IPS-11a (cell line): ENCODE data around the gene KCNE1.
"Not testable (repeated sequence)": the region's sequence is repeated elsewhere in the genome, so short reads cannot be mapped to it uniquely, and the experiment has no call there.

Experiments used
- H3K4me3 ChIP-seq: one replicate; pipeline ENCODE4 v1.5.1; 2013; ENCODE audit warnings: low read depth, low read length, control low read depth

KCNE1 gene

DNA sequence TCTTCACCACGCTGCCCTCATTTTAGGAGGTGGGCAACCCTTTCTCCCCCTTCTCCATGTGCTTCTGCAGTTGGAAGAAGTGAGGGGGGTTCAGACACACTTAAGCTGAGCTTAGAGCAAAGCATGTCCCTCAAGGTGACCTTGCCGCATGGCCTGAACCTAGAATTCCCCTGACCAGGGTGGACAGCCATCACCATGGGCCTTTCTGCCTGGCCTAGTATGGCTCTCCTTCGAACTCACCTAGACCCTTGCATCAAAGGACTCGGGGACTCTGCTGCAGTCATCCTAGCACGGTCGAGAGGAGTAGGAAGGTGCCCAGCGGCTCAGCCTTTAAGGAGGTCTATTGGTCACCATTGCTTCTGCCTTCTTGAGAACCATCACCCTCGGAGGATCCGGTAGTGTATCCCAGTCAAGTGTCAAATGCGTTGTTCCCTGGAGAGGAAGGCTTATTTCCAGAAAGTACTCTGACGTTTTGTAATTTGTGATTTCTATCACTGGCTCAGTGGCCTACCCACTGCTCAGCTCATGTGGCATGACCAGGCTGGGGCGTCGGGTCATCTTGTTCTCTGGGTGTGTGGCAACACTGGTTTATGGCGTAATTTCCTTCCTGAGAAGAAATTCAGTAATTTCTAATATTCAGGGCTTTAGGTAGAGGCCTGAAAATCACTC lies at the start of gene KCNE1:
Gene KCNE1 (minus strand): TSS at position 424 of the 669 bp plus-strand sequence. CDS start 62,576 bp downstream, outside the sequence.
- no peak within 1 kb of the TSS for H3K4me3 ChIP-seq

DNA sequence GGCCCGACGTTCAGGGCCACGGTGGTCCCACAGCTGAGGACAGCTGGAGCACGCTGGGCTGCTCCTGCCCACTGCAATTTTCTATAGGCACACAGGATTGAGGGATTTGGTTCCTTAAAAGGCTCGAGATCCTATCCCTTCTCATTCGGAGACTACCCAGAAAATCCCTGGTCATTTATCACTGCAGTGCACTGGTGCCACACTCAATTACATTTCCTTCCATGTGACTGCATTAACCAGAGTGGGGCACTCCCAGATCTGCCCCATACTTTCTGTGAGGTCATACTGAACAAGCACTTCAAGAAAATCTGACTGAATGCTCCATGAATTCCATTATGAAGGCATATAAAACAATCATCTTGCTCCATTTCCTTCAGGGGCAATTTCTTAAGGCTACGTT lies 49.8 kb upstream of the KCNE1 start:
- H3K4me3 ChIP-seq, result no peak overlapping the region

DNA sequence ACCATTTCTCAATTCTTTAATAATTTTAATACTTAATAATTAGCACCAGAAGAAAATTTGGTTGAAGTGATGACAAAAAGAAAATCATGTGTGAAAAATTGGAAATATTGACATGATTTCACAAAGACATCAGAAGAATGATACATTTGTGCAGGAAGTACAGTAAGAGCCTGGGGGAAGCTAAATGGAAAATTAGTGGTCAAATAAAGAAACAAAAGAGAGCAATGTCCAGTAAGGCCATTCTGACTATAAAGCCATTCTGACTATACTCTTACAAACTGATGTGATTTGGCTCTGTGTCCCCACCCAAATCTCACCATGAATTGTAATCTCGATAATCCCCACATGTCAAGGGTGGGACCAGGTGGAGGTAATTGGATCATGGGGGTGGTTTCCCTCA lies 48.6 kb upstream of the KCNE1 start:
- no peak overlapping the region for H3K4me3 ChIP-seq

DNA sequence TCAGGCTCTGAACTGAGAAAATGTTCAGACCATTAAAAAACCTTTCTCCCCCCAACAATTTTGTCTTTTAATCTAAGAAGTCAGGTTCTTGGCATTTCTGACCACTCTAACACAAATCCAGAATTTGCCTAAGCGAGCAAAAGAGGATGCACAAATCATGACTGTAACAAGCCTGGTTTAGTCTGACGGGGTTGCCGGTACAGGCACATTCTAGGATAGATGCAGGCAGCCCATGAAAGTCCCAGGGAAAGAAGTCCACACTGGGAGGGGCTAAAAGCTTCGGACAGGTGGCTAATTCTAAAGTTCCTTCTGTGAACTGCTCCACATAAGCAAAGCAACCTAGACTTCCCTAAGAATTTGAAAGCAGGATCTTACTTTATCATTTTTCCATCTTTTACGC lies 48.0 kb upstream of the KCNE1 start:
- H3K4me3 ChIP-seq, result no peak overlapping the region

DNA sequence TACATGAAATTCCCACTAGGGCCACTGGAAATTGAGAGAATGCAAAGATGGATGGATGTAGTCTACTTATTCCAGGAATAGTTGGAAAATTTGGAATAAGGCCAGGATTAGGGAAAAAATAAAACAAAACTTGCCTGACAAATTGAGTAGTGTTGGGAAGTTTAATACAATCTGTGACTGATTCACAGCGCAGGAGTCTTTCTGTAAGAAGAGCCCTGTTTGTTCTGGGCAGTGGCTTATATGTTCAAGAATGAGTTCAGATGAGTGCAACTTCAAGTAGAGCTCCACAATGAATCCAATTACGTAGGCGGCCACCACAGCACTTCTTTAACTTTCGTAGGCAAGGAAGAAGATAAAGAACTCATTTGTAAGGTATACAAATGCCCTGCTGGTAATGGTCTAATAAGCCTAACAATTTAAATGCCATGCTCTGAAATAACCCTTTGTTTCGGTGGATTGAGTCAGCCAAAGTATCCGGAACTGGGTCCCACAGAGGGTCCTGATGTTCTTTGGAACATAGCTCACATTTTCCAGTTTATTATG lies 47.1 kb upstream of the KCNE1 start:
- no peak overlapping the region for H3K4me3 ChIP-seq

DNA sequence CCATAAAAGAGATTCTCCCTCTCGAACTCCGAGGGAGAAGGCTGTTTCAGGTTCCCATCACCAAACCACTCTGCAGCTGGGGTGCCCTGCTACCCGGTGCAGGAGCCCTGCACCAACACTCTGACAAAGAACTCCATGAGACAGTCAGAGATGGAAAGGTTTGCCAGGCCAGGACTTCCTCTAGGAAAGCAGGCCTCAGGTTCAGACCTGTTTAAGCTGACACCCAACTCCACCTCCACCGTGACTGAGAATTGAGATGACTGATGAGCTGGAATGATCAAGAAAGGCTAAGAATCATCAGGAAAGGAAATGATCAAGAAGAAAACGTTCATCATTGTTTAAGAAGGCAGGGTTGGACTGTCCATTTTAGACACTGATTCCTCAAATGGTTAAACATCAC lies 46.2 kb upstream of the KCNE1 start:
- H3K4me3 ChIP-seq, result no peak overlapping the region

DNA sequence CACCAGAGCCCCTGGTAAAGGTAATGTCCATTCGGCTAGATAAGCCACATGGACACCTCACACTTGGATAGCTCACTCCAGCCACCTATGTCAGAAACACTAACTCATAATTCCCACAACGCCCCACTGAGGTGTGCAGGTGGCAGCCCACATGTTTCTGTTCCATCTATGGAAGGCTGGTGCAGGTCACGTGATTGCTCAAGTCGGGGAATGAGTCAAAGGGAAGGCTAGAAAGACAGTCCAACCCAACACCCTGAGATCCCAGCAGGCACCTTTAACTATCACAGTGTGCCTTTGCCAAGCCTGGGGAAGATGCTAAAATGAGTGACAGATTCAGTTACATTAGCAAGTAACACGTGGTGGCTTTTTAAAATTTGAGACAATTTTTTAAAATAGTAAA lies 45.3 kb upstream of the KCNE1 start:
- H3K4me3 ChIP-seq, result no peak overlapping the region

DNA sequence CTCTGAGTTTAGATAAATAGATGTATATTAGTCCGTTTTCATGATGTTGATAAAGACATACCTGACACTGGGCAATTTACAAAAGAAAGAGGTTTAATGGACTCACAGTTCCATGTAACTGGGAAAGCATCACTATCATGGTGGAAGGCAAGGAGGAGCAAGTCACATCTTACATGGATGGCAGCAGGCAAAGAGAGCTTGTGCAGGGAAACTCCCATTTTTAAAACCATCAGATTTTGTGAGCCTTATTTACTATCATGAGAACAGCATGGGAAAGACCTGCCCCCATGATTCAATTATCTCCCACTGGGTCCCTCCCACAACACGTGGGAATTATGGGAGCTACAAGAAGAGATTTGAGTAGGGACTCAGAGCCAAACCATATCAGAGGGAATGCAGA lies 42.7 kb upstream of the KCNE1 start:
- not testable (repeated sequence) for H3K4me3 ChIP-seq

DNA sequence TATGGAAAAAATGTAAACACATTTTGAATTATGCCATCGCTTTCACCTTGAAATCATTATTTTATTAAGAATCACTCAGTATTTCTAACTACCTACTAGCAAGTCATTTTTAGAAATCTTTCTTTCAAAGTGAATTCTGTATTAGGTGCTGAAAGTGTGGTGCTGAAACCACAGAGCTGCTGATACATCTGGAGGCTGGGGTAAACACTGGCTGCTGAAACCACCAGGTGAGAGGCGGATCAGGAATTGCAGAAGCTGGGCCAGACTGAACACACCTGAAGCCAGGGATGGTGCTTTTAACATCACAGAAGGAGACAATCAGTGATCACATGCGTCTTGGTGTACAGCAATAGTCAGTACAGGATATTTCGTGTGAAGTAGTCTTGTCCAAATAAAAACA lies 42.2 kb upstream of the KCNE1 start:
- no peak overlapping the region for H3K4me3 ChIP-seq

DNA sequence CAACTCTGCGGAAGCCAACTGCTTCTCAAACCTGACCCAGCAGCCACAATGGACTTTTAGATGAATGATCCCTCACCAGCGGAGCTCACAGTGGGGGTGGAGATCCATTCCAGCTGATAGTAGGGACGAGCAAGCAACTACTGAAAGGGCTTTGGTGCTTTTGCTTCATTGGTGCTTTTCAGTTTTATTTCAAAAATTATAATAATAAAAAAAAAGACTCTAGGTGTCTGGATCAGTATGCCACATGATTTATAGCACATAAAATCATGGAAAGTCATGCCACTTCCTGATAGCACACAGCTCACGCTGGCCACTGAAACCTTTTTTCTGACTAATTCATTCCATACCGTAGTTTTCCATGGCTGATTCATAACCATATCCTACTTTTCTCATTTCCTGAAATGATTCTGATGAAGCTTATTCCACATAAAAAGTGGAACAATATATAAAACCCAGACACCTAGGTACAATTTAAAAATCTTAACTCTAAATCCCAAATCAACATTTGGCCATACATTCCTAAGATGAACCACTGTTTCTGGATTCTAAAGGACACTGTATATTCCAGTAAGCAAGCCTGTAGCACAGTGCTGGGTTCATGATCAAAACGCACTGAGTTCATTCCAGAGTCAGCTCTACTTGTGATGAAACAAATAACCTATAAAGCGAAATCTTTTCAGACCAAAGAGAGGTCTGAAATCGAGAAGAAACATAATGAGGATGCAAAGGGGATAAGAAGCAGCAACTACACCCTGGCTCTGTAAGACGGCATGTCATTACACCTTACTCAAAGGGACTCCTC lies 41.3 kb upstream of the KCNE1 start:
- no peak overlapping the region for H3K4me3 ChIP-seq

DNA sequence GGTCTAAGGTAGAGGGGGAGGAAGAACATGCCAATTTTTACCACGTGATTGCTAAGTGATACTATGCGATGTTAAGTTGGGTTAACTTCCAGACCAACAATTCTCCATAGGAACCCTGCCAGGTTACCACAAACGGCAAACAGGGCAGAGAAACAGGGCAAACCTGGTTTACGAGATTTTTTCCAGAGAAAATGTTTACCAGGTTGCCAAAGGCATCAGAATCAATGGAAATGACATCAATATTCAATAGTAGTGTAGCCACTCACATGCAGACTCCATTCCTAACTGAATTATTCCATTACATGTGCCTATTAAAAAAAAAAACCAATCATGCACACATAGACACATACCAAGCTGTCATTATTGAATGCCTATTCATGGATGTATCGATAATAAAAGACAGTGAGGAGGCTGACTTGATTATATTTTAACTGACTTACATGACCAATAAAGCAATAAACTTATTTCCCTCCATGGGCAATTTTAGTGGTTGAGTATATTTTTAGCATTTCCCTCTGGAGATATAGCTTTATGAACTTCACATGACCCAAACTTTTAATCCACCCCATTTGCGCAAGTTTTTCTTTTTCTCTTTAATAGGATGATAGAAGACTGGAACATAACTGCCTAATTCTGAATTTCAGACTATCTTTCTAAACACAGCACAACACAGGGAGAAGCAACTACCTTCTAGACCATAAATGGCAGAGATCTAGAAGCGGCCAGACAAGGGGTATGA lies 40.5 kb upstream of the KCNE1 start:
- no peak overlapping the region for H3K4me3 ChIP-seq

DNA sequence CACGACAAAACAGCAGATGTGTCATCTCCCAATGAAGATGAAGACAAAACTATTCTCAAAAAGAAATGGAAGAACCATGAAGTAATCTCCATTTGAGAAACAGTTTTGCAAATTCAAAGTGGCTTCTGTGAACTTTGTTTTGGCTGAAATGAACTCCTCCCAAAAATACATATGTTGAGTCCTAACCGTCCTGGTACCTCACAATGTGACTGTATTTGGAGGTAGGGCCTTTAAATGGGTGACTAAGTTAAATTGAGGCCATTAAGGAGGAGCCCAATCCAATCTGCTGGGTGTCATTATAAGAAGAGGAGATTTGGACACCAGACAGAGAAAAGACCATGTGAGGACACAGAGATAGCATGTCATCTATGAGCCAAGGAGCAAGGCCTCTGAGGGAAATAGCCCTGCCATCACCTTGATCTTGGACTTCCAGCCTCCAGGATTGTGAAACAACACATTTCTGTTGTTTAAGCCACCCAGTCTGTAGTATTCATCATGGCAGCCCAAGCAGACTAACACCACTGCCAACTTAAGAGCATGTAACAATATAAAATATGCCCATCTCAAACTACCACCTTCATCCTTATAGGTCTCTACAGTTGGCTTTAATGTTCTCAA lies 38.3 kb upstream of the KCNE1 start:
- H3K4me3 ChIP-seq, result no peak overlapping the region

DNA sequence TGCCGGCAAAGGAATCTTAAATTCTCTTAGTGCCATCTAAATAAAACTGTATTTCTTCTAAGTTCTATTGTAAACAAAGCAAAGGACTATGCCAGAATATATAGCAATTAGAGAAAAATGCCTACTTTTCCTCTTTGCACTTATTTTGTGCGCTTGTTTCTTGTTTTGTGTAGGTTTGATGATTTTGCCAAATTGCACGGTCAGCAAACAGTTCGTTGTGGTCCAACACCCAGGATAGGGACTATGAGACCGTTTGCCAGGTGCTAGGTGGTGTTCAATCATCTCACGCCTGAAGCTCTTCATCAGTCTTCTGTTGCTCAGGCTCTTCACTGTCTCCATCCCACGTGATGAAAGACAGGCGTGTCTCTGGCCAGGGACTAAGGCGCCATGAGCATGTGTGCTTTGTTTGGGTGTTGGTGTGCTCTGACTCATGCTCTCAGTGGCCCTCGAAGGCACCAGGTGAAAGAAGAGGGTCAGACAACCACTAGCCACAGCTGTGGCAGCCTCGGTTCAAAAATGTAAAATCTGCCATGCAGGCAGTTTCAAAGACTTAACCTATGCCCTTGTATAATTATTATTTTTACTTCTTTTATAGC lies 36.9 kb upstream of the KCNE1 start:
- H3K4me3 ChIP-seq, result no peak overlapping the region

DNA sequence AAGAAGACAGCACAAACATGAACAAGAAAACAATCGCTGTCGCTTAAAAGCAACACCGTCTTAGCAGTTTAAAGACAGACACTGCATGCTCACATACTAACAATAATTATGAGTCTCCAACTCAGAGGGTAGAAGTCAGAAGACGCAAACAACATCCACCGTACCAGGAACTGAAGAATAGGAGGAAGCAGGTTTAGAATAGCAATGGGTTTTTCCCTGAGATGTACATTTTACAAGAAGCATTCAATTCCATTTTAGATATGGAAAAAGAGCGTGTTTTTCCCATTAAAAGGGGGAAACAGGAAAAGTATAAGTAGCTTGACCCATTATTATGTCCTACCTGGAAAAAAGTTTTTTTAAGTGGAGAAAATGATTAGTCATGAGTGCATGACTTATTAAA lies 34.5 kb upstream of the KCNE1 start:
- no peak overlapping the region for H3K4me3 ChIP-seq

DNA sequence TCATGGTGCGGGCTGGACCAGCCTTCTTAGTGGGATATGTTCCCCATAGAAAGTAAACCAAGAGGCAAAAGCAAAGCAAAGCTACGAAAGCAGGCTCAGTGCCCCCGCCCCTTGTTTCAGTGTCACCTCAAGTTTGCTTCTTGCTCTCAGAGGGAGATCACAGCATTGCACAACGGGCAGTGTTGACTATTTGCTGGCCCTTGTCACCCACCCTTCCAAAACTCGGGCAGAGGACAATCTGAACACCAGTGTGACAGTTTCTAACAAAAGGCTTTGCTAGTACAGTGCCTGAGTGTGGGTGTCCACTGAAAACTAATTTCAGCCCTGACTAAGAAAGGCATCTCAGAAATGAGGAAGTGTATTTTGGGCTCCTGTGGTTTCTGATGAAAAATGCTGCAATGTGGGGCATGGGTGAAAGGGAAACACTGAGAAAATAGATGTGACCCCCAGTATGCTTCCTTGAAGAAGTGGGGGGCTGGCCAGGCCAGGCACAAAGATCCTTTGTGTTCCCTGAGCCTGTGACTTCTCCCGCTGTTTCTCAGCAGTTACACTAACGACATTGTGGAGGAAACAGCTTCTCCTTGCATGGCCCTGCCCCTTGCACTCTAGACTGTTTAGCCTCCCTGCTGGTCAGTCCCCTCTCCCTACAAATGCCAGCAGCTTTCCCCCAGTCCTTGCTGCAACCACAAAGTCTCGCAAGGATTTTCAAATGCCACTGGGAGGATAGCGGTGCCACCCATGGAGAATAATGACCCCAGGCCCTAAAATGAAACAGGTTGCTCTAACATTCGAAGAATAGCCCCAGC lies 33.3 kb upstream of the KCNE1 start:
- no peak overlapping the region for H3K4me3 ChIP-seq

DNA sequence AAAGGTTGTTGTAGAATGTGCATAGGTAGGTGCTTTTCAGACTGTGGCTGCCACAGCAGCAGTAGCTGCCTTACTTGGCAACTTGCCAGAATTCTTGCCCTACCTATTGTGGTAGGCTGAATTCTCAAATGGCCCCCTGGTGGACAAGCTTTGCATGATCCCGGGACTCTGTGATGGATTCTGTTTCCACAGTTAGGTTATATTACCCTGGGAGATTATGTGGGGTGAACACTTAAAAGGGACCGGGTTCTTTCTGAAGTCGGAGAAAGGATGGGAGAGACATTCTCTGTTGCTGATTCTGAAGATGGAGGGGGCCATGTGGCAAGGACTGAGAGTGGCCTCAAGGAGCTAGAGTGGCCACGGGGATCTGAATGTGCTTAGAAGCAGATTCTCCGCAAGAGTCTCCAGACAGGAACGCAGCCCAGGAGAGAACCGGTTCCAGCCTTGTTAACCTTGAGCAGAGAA lies 32.1 kb upstream of the KCNE1 start:
- no peak overlapping the region for H3K4me3 ChIP-seq

DNA sequence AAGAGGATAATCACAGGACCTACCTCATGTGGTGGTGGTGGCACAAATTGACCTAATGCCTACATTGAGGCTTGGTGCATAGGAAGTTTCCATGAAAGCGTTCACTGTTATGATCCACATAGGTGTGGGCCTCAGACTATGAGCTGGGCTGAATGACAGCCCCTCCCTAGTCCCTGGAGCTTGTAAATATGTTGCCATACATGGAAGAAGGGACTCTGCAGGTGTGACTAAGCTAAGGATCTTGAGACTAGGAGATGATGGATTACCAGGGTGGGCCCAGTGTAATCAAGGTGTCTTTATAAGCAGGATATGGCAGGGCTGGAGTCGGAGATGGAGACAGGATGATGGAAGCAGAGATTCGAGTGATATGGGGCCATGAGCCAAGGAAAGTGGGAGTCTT lies 31.0 kb upstream of the KCNE1 start:
- no peak overlapping the region for H3K4me3 ChIP-seq

DNA sequence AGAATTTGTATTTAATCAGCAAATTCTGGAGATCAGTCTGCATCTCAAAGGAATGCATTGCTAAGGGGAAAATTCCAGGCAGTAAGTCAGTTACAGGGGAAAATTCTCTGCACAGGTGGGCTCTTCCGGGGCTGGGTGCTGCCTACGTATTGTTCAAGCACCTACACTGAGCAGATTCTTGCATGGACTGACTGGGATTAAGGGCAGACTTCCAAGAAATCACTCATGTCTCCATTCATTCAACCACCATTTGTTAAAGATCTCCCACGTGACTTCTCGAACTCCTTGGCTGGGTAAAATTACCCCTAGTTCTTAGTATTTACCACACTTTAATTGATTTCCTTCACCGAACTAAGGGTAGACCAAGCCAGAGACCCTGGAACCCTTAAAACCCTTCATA lies 28.2 kb upstream of the KCNE1 start:
- H3K4me3 ChIP-seq, result no peak overlapping the region

DNA sequence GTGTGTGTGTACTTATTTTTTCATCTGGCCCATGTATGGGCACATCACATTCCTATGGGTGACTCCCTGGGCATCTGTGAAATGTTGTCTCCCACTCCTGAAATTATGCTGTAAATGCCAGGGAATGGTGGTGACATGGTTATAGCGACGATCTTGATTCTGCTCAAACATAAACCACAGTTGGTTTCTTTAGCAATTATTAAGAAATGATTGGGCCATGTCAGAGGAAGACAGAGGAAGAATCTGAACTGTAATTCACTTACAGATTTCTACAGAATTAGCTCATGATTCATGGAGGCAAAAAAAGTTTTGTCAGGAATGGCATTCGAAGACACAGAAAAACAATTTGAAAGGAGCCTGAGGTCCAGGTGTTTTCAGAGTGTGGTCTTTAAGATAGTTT lies 25.8 kb upstream of the KCNE1 start:
- H3K4me3 ChIP-seq, result no peak overlapping the region

DNA sequence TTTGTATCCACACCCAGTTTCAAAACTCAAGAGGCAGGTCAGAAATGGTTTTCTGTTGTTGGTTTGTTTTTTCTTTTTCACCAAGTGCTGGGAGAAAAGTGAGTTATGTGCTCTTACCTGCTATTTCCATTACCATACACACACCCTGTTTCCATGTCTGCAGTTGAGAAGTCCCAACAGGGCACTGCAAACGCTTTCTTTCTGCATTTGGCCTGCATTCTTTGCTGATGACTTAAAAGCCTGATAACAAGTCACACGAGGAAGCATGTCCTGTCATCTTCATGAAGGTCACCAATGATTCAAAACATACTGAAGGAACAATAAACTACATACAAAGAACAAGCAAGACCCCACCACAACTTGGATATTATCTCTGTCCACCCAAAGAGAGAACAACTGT lies 24.8 kb upstream of the KCNE1 start:
- H3K4me3 ChIP-seq, result no peak overlapping the region
